Measurements from ENCODE around the gene VPREB3.
A peak's percentile ranks its signal among the peaks of the same experiment; 100 is the strongest.

Gene VPREB3

DNA sequence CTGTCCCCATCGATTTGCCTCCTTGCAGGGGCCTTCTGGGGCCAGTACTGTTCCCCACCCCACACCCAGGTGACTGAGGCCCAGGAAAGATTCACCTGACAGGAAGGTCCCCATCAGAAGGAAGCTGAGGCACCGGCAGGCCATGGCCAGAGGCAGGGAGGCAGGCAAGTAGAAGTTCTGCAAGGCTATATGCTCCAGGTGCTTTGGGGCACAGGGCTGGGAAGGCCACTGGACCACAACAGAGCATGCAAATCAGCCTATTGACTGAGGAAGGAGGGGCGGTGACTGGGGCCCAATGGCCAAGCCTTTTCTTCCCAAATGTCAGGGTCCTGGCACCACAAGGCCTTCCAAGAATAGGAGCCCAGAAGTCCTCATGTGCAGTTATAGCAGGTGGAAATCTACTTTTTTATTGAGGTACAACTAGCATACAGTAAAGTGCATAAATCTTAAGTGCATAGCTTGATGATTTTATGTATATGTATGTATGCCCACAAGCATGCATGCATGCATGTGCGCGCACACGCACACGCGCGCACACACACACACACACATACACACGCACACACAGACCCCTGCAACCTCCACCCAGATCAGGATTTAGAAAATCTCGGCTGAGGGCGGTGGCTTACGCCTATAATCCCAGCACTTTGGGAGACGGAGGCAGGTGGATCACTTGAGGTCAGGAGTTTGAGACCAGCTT is at the start of gene VPREB3:
TSS of gene VPREB3 (minus strand) at position 206 of the 700 bp plus-strand sequence. CDS start at position 144, 62 bp downstream.
- DNase-seq (ENCODE audit: low spot score) = no peak

- no peak for DNase-seq (ENCODE audit: low spot score)
These were observed 49.0 kb upstream of the VPREB3 start for GRCh38 chr22:23803001-23803819.

DNA sequence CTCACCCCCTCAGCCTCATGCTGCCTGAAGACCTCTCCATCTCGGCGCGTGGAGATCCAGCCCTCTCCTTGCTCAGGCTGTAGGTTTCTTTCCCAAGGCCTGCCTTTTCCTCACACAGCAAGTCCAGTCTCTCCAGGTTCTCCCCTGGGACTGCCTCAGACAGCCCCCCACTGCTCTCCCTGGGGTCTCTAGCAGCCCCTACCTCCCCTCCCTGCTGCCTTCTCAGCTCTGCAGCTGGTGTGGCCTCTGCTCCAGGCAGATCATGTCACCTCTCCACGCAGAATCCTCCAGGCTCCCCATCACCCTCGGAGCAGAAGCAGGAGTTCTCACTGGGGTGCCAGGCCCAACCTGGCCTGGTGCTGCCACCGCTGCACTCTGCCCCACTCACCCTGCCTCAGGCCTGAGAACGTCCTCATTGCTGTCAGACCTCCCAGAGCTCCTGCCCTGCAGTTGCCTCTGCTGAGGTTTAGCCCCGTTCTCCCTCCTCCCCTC is 47.7 kb upstream of the VPREB3 start:
- no peak for DNase-seq (ENCODE audit: low spot score)

DNA sequence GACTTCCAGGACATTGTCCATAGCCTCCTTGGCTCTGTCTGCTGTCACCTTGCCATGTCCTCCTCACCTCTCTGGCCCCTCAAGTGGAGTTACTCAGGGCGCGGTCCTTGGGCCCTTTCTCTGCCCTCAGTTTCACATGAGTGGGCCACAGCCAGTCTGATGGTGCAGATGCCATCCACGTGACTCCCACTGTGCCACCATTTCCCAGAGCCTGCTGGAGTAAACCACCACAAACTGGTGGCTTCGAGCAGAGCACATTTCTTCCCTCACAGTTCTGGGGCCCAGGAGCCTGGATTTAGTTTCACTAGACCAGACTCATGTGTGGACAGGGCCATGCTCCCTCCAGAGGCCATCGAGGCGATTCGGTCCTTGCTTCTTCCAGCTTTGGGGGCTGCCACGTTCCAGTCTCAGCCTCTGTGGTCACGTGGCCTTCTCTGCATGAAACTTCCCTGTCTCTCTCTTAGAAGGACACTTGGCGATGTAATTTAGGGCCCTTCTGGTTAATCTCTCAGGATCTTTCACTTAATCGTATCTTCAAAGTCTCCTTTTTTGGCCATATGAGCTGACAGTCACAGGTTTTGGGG is 47.1 kb upstream of the VPREB3 start:
- no peak for DNase-seq (ENCODE audit: low spot score)

GRCh38 chr22:23800297-23801237 is 46.3 kb upstream of the VPREB3 start:
- DNase-seq (ENCODE audit: low spot score) = no peak

GRCh38 chr22:23796461-23796860 is 42.2 kb upstream of the VPREB3 start:
- DNase-seq (ENCODE audit: low spot score) = no peak

DNA sequence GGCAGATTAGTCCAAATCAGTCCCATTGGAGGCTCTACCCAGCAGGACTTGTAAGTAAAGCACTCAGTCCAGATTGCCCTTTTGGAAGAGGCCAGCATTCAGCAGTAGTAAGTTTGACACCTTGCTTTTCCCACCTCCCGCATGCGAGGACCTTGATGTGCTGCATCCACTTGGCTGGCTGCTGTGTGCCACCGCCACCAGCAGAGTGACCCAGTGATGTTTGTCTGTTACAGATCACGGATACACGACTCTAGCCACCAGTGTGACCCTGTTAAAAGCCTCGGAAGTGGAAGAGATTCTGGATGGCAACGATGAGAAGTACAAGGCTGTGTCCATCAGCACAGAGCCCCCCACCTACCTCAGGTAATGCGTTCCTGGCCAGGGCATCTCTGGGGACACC is 39.1 kb upstream of the VPREB3 start:
- no peak for DNase-seq (ENCODE audit: low spot score)

GRCh38 chr22:23791738-23792645 is 37.8 kb upstream of the VPREB3 start:
- no peak for DNase-seq (ENCODE audit: low spot score)

DNA sequence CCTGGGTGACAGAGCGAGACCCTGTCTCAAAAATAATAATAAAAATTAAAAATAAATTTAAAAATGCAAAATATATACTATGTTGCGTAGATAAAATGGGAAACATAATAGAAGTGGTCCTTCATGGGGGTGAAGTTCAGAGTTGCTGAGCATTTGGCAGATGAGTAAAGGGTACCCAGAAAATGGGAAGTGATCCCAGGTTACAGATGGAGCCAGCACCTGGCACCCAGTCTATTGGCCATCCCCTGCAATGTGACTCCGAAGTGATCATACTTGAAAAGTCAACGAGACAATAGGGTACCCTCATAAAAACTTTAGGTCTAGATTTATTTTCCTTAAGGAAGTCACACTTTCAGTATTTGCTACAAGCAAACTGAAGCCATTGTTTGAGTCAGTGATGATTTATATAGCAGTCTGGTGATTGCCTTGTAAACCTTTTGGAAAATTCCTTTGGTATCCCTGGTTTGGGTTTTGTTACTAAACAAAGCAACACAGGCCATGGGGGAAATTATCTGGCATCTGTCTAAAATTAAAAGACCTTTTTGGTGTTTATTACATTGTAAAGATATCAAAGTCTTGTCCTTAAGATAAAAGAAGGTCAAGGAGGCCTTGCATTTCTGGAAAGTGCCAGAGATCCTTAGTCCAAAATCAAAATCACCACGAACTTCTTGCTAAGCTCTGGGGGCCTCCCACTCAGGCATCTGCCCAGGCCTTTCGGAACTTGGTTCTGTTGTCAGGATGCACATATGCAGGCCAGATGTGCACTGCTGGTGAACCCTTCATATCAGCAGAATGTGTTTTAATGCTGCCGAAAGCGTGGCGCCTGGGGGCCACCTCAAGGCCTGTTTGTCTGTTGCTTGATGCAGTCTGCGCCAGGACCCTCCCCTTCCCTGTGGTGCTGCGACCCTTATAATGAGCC is 36.9 kb upstream of the VPREB3 start:
- DNase-seq (ENCODE audit: low spot score) = no peak

GRCh38 chr22:23789638-23790037 is 35.4 kb upstream of the VPREB3 start:
- DNase-seq (ENCODE audit: low spot score) = no peak

- DNase-seq (ENCODE audit: low spot score) = no peak
These were observed 34.9 kb upstream of the VPREB3 start for GRCh38 chr22:23789121-23789520.

- no peak for DNase-seq (ENCODE audit: low spot score)
These were observed 33.7 kb upstream of the VPREB3 start for GRCh38 chr22:23787910-23788309.

- no peak for DNase-seq (ENCODE audit: low spot score)
These were observed 33.3 kb upstream of the VPREB3 start for GRCh38 chr22:23787600-23787896.

- DNase-seq (ENCODE audit: low spot score) = peak; percentile 90
These were observed 32.8 kb upstream of the VPREB3 start, which contains the start of gene SMARCB1 for GRCh38 chr22:23786752-23787599. Gene SMARCB1 (plus strand): TSS chr22:23786966. CDS start chr22:23787170, 204 bp downstream.

DNA sequence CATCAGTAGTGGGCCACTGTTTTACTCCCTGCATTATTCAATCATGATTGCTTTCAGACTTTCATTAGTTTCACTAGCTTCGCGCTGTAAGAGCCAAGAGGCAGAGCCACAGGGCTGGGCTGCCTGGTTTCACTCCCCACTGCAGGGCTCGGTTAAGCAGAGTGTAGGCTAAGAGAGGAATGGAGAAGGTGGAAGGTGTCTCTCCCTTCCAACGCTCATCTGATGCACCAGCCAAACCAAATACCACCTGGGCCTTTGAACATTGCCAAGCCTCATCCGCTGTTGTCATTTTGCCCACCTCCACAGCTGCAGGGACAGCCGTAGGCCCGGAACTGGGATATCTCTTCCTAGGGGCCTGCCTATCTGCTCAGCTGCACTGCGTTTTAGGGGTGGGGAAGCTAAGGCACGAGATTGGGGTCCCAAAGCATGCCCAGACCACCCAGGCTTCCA is 32.1 kb upstream of the VPREB3 start:
- no peak for DNase-seq (ENCODE audit: low spot score)

DNA sequence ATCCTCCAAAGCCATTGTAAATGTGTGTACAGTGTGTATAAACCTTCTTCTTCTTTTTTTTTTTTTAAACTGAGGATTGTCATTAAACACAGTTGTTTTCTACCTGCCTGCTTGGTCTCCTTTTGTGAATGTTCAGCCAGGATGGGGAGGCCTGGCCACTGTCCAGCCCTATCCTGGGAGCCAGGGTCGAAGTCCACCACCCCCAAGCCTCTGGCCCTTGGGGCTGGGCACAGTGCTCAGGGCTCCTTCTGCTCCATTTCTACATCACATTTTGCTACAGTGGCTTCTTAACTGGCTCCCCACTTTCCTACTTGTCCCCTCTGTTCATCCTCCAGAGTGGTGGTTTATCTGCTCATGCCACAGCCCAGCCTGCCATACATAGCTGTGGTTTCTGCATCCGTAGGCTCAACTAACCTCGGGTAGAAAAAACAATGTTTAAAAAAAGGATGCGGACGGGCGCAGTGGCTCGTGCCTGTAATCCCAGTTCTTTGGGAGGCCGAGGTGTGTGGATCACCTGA is 30.0 kb upstream of the VPREB3 start:
- no peak for DNase-seq (ENCODE audit: low spot score)

DNA sequence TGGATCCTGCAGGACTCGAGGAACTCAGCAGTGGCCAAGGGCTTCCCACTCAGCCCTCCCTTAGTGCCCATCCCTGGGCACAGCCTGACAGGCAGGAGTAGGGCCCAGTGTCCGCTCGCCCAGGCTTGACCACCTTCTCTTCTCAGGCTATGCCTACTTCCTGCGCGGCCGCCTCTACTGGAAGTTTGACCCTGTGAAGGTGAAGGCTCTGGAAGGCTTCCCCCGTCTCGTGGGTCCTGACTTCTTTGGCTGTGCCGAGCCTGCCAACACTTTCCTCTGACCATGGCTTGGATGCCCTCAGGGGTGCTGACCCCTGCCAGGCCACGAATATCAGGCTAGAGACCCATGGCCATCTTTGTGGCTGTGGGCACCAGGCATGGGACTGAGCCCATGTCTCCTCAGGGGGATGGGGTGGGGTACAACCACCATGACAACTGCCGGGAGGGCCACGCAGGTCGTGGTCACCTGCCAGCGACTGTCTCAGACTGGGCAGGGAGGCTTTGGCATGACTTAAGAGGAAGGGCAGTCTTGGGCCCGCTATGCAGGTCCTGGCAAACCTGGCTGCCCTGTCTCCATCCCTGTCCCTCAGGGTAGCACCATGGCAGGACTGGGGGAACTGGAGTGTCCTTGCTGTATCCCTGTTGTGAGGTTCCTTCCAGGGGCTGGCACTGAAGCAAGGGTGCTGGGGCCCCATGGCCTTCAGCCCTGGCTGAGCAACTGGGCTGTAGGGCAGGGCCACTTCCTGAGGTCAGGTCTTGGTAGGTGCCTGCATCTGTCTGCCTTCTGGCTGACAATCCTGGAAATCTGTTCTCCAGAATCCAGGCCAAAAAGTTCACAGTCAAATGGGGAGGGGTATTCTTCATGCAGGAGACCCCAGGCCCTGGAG is 29.3 kb upstream of the VPREB3 start:
- no peak for DNase-seq (ENCODE audit: low spot score)

Measured in CD4-positive, alpha-beta T cell treated with Interleukin-15 for 4 hours (primary cell).